GM18507 (cell line): ENCODE measurements around the gene INTS2.
"Not testable (repeated sequence)": the region's sequence is repeated elsewhere in the genome, so short reads cannot be mapped to it uniquely, and the experiment has no call there.

Experiments used
- DNase-seq: peaks from one replicate; pipeline ENCODE4 v3.0.0; 2011; ENCODE audit warnings: low read depth; ENCODE audit not compliant: insufficient read length; ENCODE audit errors: extremely low spot score
- FAIRE-seq: peaks from 2 replicates; lab custom pipeline; 2011; peaks lifted over from hg19 to GRCh38; lab: Jason Lieb, UNC

INTS2 gene

GRCh38 chr17:61862105-61862574 is 65.6 kb downstream of the INTS2 start:
- FAIRE-seq (no peak), DNase-seq (no peak)

- not testable (repeated sequence) for DNase-seq, FAIRE-seq
Measured at GRCh38 chr17:61860397-61860796, 67.4 kb downstream of the INTS2 start.

- FAIRE-seq: no peak
- DNase-seq: no peak
Measured at GRCh38 chr17:61856035-61856434, 71.7 kb downstream of the INTS2 start.

GRCh38 chr17:61852857-61853256 is 74.9 kb downstream of the INTS2 start:
- DNase-seq (no peak), FAIRE-seq (no peak)

GRCh38 chr17:61849674-61850073 is 78.1 kb downstream of the INTS2 start:
- DNase-seq: no peak
- FAIRE-seq: no peak

GRCh38 chr17:61848896-61849295 is 78.9 kb downstream of the INTS2 start:
- no peak for DNase-seq
- FAIRE-seq: no peak

- DNase-seq (no peak), FAIRE-seq (no peak)
Measured at GRCh38 chr17:61848247-61848646, 79.5 kb downstream of the INTS2 start.

GRCh38 chr17:61847659-61848058 is 80.1 kb downstream of the INTS2 start:
- FAIRE-seq: no peak
- no peak for DNase-seq

- FAIRE-seq (no peak), DNase-seq (no peak)
Measured at GRCh38 chr17:61846761-61847375, 80.9 kb downstream of the INTS2 start.

- FAIRE-seq: no peak
Measured at GRCh38 chr17:61846088-61846487, 81.7 kb downstream of the INTS2 start.

GRCh38 chr17:61843435-61843834 is 84.3 kb downstream of the INTS2 start:
- no peak for DNase-seq
- FAIRE-seq: no peak

More at GRCh38 chr17:61846088-61846487, 81.7 kb downstream of the INTS2 start:
- no peak for DNase-seq

- no peak for FAIRE-seq
- DNase-seq: no peak
Measured at GRCh38 chr17:61842899-61843298, 84.9 kb downstream of the INTS2 start.

- DNase-seq (no peak), FAIRE-seq (no peak)
Measured at GRCh38 chr17:61839300-61839786, 88.4 kb downstream of the INTS2 start.

GRCh38 chr17:61837175-61838051 is 90.4 kb downstream of the INTS2 start:
- FAIRE-seq (peak; percentile 66), DNase-seq (peak; percentile 17)

GRCh38 chr17:61836266-61837174 is 91.3 kb downstream of the INTS2 start:
- no peak for FAIRE-seq

GRCh38 chr17:61835606-61836005 is 92.2 kb downstream of the INTS2 start:
- no peak for DNase-seq
- FAIRE-seq: no peak

More at GRCh38 chr17:61836266-61837174, 91.3 kb downstream of the INTS2 start:
- DNase-seq: no peak

GRCh38 chr17:61834610-61835009 is 93.2 kb downstream of the INTS2 start:
- no peak for DNase-seq
- FAIRE-seq: no peak

- no peak for DNase-seq
- FAIRE-seq: no peak
Measured at GRCh38 chr17:61833536-61834193, 94.1 kb downstream of the INTS2 start.

- no peak for DNase-seq
- FAIRE-seq: no peak
Measured at GRCh38 chr17:61832463-61832862, 95.3 kb downstream of the INTS2 start.
